DMS53 treated with DMSO at 0.1 percent for 48 hours (cell line): ENCODE results near the gene BIN1.
A peak's percentile ranks its signal among the peaks of the same experiment; 100 is the strongest.

ENCODE experiments used
- DNase-seq: peaks from one replicate; lab custom pipeline; 2025; ENCODE audit not compliant: unreplicated experiment; lab: John Stamatoyannopoulos, UW

The BIN1 gene

DNA sequence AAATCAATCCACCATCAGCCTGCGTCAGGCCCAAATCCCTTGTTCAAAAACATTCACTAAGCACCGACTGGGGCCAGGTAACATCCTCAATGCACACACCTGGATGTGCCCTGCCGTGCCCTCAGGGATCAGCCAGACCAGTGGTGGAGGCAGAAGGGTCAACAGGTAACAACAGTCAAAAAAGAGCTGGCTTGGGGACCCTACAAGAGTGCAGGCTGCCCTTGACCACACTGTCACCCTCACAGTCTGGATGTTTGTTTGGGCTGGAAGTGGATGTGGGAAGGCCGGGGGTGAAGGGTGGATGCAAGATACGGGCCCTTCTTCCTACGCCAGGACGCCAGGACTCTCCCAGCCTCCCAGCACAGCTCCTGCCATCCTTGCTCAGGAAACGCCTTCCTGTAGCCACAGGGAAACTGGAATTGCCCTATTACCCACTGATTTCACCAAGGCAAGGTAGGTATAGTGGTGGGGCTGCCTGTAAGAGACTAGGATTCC lies 2.7 kb downstream of the BIN1 start:
- no peak for DNase-seq

DNA sequence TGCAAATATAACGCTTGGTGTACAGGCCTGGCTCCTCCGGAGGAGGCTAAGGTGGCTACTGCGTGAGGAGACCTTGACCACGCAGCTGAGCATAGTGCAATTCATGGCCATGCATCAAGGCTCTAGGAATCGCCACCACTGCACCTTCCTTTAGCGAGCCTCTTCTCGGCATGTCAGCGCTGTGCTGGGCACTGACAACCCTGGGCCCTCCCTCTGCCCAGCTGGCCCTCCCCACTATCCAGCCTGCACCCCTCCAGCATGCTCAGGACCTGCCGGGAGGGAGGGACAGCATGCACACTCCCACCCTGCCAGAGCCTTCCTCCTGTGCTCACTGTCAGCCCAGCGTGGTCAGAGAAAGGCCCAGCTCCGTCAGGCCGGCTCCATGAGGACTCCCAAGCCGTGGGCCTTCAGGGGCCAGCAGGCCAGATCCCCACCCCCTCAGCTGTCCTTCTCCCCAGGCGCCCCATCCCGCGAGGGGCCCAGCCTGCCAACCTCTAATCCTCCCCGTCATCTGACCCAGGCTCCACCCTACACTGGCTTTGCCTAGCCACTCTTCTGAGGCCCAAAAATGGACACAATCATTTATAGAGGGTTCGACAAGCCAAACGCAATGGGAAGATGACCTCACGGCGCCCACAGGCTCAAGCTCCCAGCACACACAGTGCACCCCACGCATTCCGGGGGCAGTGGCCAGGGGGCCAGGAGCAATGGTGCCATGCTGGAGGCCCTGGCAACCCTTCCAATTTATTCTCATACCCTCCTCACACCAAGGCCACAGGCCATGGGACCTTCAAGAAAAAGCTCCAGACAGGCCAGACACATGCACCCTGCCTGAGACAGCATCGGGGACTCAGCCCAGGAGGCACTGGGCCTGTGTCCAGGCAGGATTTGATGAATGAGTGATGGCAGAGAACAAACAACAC lies 3.5 kb downstream of the BIN1 start:
- no peak for DNase-seq

DNA sequence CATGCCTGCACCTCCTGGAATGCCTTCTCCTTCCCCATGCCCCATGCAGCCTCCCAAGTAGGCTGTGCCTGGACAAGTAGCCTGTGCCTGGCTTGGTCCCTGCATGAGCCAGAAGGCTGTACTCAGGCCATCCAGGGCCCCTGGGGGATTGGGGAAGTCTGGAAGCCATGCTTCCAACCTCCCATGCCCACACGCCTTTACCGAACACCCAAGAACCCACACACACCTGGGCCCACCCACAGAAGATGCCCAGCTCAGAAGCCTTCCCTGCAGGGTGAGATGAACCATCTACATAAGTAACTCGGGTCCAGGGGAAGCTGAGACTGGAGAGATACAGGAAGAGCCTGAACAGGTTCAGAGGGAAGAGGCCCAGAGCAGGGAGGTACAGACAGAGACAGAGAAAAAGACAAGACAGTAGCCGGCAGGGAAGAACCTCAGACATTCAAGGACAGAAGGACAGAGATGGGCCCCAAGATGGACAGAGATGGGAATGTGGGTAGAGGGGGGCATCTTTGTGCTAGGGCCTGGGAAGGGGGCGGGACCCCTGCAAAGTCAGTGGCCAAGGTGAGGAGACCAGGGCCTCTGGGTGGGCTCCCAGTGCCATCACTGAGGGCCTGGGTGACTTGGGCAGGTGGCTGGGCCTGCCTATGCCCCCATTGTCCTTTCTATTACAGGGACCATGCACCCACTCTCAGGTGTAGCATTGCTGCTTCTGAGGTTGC lies 4.3 kb downstream of the BIN1 start:
- DNase-seq: no peak

DNA sequence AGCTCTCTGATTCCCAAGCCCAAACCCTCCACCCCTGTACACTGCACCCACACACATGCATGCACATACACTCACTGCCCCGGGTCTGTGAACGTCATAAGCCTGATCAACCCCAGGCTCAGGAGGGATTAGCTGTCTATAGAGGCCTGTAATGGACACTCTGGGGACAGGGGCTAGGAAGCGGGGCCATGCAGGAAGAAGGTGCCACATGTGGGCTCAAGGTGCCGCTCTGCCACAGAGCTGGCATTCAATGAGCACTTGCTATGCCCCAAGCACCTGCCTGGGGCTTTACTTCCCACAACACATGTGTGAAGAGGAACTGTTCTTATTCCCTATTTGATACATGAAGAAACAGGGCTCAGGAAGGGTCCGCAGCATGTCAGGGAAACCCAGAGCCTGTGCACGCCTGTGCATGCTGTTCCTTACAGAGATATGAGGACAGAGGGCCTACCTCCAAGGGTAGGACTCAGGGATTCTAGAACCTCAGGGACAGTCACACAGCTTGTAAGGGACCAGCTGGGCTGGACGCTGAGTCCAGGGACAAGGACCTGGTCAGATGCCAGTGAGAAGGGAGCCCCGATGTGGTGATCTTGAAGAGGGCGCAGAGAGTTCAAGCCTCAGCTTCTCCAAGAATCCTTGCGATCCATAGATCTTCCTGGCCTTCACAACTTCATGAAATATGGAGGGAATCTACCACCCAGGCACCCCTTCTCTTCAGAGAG lies 5.0 kb downstream of the BIN1 start:
- DNase-seq: no peak

DNA sequence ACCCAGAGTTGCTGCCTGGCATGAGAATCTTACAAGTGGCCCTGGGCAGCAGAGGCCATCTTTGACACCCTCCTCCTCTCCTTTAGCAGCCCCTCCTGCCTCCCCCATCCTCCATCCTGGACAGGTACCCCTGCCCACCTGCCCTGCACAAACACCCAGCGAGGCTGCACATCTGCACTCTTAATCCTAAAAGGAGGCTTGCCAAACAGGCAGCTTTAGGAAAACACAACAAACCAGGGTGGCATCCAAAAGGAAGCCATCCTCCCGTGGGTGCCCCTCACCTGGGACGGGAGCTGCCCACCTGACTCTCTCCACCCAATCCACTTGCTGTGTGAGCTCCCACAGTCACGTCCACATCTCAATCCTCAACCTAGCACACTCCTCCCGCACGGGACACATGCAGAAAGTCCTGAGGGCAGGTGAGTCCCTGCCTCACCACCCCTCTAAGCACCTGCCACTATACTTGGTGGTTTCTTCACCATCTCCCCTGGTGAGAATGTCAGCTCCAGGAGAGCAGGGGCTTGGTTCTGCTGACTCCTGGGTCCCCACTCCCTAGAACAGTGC lies 5.8 kb downstream of the BIN1 start:
- no peak for DNase-seq

DNA sequence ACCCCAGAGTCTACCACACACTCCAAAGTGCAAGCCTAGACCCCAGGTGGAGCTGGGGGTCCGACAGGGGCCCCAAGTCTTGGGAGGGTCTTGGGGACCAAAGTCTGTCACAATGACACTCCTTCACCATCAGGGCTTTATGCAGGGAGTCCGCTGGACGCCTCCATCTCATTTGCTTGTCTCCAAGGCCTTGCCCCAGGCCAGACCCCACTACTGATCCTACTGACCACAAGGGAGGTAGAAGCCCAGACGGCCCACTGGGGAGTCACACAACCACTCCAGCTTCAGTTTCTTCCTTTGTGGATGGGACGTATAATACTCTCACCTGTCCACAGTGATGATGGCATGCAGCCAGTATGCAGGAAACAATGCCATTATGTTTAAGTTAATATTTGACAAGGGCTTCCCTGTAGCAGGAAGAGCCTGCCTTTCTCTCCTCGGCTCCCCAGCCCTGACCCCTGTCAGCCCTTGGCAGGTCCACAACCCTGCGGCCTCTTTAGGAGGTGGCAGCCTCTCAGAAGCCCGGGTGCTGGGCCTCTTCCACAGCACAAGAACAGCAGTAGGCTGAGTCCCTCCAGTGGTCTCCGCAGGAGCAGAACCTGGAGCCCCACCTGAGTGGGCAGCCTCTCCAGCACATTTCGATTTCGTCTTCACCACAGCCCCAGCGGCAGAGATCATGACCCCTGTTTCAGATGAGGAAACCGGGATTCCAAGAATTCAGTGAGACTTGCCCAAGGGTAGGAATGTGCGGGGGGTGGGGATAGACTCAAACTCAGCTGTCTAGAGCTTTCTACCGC lies 6.5 kb downstream of the BIN1 start:
- DNase-seq: peak; percentile 97

DNA sequence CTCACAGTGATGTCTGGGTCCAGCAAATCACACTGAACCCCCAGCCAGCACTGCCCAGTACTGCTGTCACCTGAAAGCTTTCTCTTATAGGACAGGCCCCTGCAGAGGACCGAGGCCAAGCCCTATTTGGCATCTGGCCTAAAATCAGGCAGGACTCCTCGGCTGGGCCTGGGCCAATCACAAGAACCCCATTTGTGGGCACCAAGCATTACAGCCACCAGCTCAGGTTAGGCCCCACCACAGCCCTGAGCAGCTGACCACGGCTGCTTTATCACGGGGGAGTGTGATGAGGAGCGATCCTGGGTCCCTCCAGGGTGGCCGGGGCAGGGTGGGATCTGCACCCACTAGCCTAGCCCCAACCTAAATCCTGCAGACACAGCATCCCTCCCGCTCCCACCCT lies 8.2 kb downstream of the BIN1 start:
- DNase-seq: no peak

DNA sequence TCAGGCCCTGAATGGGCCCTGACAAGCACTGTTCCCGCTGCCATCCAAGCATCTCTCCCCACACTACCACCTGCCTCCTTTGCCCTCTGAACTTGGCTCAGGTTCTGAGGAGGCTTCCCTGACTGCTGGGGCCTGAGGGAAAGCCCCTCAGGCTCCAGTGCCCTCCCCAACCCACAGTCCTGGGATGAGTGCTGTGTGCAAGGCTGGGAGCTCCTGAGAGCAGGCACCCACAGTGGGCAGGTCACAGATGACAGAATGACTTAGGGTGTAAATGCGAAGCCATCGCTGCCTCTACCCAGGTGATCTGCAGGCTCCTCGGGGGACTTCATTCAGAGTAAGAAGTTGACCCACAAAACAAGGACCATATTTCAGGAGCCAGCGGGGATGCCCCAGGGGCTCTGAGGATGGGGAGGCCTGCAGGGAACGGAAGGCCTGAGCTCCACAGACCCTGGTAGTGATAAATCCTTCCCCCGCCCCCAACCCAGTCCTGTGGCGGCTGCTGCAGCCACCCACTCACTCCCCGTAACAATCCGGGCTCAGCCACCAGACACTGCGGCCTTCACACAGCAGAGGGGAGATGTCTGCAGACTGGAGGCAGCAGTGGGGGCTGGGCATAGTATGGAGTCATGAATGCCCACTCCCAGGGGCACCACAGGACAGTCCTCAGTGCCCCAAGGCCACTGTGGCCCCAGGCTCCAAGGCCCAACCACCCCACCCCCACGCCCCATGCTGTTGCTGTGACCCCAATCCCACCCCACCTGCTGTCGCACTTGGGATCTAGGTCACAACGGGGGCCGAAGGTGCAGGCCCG lies 8.9 kb downstream of the BIN1 start:
- no peak for DNase-seq

DNA sequence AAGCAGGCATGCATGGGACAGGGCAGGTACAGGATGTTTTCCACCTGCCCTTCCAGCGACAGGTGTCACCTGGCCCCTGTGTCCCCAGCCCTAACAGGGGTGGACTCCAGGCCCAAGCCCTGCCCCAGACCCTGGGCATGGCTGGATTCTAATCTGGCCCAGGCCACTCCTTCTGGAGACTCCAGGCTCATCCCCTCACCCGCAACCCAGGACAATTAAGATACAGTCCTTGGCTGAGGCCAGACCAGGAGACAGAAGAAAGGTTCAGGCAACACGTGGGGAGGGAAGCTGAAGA lies 9.5 kb downstream of the BIN1 start:
- DNase-seq: peak; percentile 78

DNA sequence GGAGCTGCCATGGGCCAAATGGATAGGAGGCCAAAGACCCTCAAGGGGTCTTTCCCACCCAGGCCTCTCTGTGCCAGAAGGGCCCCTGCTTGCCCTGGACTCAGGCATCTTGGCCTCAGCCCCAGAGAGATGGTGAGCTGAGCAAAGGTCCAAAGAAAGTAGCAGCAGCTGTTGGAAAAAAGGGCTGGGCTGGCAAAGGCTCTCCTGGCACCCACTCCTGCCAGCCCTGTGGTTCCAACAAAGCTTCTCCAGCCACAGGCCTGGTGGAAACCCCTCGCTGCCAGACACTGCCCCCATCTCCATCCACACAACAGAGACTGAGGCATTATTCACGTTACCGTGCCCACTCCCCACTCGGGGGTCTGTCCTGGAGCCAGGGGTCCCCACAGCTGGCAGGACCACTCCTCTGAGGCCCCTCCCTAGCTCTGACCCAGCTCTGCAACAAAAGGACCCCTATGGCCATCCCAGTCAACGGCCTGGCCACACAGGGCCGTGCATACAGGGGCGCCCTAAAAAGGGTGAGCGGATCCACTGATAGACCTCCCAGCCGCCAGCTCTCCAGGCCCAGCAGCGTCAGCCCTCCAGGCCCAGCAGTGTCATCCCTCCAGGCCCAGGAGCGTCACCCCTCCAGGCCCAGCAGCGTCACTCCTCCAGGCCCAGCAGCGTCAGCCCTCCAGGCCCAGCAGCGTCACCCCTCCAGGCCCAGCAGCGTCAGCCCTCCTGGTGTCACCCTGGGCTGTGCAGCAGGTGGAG lies 10.1 kb downstream of the BIN1 start:
- no peak for DNase-seq

DNA sequence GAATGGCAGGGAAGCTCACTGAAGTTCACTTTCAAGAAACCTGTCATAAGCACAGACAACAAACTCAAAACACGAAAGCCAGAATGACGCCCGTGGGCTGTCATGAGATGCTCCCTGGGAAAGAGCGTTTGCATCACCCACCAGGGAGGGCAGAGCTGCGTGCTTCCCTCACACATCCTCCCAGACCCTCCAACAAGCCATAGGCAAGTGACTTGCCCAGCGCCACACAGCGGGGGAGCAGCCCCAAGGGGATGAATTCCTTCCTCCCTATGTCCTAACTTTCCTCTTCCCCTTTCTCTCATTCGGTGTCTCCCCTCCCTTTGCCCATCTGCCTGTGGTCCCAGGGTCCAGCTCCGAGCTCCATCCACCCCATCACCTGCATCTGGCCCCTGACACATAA lies 10.7 kb downstream of the BIN1 start:
- DNase-seq: no peak

DNA sequence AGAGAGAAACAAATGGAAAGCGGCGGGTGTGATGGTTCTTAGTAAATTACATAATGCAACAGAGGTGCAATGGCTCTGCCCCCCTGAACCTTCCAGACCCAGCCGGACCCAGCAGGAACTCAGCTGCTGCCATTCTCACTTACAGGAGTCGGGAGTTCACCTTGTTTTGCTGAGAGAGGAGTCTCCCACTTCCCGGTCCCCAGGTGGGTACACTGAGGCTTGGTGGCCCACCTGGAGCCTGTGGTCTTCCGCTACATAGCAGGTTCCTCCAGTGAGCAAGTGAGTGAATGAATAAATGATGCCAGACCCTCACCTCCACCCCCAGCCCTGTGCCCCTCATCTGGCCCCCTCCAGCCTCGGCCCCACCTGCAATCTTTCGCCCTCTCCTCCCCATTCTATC lies 11.2 kb downstream of the BIN1 start:
- no peak for DNase-seq

DNA sequence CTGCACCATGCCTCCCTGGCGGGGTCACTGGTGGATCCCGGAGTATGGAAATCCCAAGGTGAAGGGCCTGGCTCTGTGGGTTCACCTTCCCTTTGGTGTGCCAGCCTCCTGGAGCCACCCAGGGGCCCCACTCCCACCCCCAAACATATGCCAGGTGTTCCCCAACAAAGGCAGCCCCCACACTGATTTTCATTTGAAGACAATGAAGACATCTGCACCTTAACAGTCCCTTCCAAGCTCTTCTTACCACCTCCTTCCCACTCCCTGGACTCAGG lies 11.7 kb downstream of the BIN1 start:
- DNase-seq: no peak

DNA sequence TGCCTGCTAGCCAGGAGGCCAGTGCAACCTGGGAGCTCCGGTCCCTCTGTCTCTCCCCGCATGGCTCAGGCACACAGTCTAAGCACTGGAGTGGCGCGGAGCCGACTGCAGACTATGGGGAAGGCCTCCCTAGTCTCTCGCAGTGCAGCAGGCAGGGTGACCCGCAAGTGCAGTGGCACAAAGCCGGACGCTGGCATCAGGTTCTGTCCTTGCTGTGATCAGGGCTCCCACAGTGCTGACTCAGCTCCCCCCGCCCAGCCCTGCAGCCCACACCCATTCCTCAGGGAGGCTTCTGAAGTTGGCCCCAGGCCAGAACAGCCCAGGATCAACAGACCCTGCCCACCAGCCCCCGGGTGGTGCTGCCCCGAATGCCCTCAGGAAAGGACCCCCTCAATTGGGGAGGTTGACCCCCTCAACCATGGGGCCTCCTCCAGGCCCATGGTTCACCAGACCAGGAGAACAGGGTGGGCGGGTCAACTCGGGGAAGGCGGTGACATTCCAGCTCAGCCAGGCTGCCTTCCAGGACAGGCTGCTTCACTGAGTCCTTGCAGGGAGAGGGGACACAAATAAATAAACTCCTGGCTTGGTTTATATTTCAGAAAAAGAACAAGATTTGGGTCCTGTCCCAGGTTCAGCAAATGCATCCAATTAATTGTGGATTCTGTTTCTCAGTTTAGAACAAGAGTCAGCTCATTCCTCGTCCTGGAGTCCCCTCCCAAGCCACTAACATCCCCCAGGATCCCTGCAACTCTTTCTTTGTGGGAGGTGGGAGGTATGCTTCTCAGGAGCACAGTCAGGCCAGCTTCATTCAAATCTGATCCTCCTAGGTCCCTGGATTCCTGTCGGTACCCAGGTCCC lies 12.2 kb downstream of the BIN1 start:
- DNase-seq: no peak

DNA sequence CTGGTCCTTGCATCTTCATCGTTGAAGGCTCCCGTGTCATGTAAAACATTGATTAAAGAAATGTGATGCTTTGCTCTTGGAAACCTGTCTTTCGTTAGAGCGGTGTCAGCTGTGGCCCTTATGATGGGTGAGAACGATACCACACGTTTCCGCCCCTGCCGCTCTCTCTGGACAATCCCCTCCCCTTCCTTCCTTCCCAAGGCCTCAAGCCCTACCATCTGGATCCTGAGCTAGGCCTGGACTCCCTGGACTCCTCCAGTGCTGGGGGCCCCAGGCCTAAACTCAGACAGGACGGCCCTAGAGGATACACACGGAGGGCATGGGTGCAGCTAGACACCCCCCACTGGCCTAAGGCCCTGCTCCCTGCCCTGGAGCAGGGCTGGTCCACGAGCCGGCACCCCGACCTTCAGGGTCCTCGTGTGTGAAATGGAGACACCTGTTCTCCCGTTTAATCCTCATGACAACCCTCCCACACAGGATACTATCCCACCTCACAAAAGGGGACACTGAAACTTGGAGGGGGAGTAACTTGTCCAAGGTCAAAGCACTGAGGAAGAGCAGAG lies 13.2 kb downstream of the BIN1 start:
- DNase-seq: no peak

DNA sequence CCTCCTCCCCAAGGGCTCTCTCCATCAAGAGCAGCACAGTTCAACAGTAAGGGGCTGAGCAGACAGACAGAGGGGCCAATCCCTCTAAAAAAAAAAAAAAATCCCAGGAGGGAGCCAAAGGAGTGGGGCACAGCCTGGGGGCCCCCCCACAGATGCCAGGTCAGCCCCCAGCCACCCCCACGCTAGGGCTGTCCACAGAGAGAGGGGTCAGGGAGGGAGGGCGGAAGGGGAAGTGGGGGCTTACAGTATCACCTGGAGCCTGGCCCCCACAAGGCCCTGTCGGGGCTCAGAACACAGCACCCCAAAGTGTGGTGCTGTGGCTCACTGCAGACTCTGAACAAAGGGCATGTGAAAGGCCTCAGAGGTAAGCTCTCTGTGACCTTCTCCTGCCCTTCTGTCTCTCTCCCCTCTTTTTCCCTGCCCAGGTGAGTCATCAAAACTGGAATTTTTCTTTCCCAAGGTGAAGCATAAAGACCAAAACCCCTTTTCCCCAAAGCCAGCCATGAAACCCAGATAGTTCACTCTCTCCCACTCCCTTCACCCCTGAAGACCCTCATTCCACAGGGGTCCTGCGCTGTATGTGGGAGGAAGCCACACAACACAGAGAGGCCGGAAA lies 13.9 kb downstream of the BIN1 start:
- no peak for DNase-seq

DNA sequence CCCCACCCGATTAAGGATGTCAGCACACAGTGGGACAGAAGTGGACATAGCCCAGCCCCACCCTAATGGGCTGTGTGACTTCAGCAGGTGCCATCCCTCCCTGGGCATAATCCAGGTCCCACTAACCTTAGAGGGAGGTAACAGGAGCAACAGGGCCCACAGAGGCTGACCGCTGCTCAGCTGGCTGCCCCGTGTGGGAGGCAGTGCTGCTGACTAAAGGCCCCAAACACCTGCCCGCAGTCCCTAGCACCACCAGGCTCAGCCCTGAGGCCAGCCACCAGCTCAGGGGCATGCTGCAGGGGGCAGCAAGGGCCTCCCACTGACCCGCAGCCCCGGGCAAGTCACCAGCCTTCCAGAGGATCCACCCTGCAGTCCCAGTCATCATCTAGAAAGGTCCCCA lies 14.6 kb downstream of the BIN1 start:
- no peak for DNase-seq

DNA sequence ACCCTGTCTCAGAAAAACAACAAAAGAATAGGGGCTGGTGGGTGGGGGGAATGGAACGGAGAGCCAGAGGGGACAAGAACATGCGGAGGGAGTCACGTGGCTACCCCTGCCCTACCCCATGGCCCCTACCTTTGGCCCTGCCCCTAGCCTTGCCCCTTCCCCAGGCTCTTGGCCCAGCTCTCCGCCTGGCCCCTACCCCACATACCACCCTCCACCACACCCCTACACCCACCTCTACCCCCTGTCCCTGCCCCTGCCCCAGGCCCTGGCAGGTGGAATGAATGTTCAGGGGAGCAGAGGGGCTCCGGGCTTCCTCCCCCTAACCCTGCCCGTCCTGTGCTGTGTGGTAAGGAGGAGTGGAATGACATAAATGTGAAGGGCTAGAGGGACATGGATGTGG lies 15.1 kb downstream of the BIN1 start:
- no peak for DNase-seq
